ENCODE data around the gene ST7. TPM values are rescaled to one million over a fixed set of nuclear protein-coding genes. Genes with fewer than 3 reads are reported as not detected.

The ST7 gene
- total and polyA plus RNA-seq, 7 experiments from 2014 or later: 2.1 to 6.4 (median 4.1) TPM

DNA sequence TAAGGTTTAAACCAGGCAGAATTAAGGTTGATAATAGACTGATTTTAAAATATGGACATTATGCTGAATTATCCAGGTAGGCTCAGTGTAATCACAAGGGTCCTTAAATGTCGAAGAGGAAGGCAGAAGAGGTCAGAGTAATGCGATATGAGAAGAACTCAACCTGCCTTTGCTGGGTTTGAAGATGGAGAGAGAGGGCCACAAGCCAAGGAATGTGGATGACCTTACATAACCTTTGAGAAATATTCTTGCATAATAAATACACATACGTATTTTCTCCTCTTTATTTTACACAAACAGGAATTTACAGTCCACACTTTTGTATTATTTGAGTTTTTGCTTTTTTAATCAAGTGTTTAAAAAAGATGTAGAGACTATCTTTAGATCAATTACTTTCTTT lies 88.5 kb downstream of the ST7 start:
- ChIA-PET CTCF (no interaction called here), POLR2A (no interaction called here)
- no peak overlapping the region for H3K4me3 Mint-ChIP-seq
- Histone ChIP-seq H3K9me3 (ENCODE audit: control insufficient read depth in 2 of 3, low read length in 3 of 3) (no peaks in the 10 kb centered on the region), H3K27me3 (ENCODE audit: control insufficient read depth in 2 of 2, insufficient read depth in 2 of 2, low read length in 2 of 2) (no peaks in the 10 kb centered on the region), H3K4me1 (ENCODE audit: control insufficient read depth in 2 of 2, insufficient read depth in 2 of 2, low read length in 2 of 2) (no peaks in the 10 kb centered on the region), H3K4me3 (ENCODE audit: low read length) (no peak overlapping the region), H3K36me3 (ENCODE audit: control insufficient read depth in 2 of 3, insufficient read depth in 3 of 3, low read length in 3 of 3) (peaks cover 0 to 5% (median 0%) of the 10 kb centered on the region in 3 experiments), H3K27ac (ENCODE audit: low read depth, low read length) (no peak overlapping the region)
- no peak overlapping the region for H3K27ac Mint-ChIP-seq
- DNase-seq (no peak), ATAC-seq (no peak)
- H3K9me3 Mint-ChIP-seq: no peaks in the 10 kb centered on the region
- peaks cover 0 to 46% (median 0%) of the 10 kb centered on the region in 5 donors for H3K27me3 Mint-ChIP-seq
- peaks cover 0 to 5% (median 0%) of the 10 kb centered on the region in 7 donors for H3K4me1 Mint-ChIP-seq
- intact Hi-C loops (cut with micrococcal nuclease): no loop called here
- H3K36me3 Mint-ChIP-seq: no peaks in the 10 kb centered on the region

DNA sequence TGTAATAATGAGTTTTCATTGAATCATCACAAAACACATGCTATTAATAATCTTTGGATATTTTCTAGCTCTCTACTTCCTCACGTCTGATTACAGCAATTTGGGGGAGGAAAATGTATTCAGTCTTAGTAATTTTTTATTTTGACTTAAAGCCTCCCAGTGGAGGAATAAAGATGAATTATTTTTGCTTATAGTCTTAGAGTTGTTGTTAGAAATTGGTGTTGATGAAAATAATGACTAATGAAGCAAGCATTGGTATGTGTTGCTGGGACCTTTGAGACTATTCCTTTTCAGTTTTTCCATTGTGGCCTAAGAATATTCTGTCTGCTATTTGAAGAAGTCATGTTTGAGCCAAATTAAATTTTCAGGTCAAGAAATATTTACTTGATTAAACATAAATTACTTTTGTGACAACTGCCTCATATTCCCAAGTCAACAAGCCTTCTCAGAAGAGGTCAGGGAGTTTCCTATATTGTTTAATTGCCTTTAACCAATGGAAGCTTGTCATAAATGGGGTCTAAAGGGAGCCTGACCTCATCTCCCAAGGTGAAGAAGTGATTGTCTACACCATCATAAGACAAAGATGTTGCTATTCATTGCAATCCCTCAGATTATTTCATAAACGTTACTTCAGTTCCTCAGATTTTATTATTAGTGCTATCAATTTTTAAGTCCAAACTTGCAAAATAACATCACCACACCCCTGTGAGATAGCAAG lies 90.0 kb downstream of the ST7 start:
- intact Hi-C loops (cut with micrococcal nuclease): no loop called here
- no peak for DNase-seq
- Mint-ChIP-seq H3K27ac (no peak overlapping the region), H3K36me3 (no peaks in the 10 kb centered on the region), H3K4me3 (no peak overlapping the region), H3K4me1 (peaks cover 4 to 9% (median 6%) of the 10 kb centered on the region in 7 donors), H3K9me3 (no peaks in the 10 kb centered on the region), H3K27me3 (peaks cover 0 to 39% (median 0%) of the 10 kb centered on the region in 5 donors)
- ChIA-PET POLR2A (no interaction called here), CTCF (interaction anchor here (0.7 kb wide), 1 partner anchor 54 kb away, joined by 3 read pairs; no protein-coding TSS in a partner anchor)
- no peaks in the 10 kb centered on the region for H3K4me1 ChIP-seq (ENCODE audit: control insufficient read depth in 2 of 2, insufficient read depth in 2 of 2, low read length in 2 of 2)
- H3K27ac ChIP-seq (ENCODE audit: low read depth, low read length): no peak overlapping the region
- ATAC-seq: no peak
- no peaks in the 10 kb centered on the region for H3K9me3 ChIP-seq (ENCODE audit: control insufficient read depth in 2 of 3, low read length in 3 of 3)
- H3K4me3 ChIP-seq (ENCODE audit: low read length): no peak overlapping the region
- H3K36me3 ChIP-seq (ENCODE audit: control insufficient read depth in 2 of 3, insufficient read depth in 3 of 3, low read length in 3 of 3): peaks cover 0 to 5% (median 0%) of the 10 kb centered on the region in 3 experiments
- H3K27me3 ChIP-seq (ENCODE audit: control insufficient read depth in 2 of 2, insufficient read depth in 2 of 2, low read length in 2 of 2): no peaks in the 10 kb centered on the region

DNA sequence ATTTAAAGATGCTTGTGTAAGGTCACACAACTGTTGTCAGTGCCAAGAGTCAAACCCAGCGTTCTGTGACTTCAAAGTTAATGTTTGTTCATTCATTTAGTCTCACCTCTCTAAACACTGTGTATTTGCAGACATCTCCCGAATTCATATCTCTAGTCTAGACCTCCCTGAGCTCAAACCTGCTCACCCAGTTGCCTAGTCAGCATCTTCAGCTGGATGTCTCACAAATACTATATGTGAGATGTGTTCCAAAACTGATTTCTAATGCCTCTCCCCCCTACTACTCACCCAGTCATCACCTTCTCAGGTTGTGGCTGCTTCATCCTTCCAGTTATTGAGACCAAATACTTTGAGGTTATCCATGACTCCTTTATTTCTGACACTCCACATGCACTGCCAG lies 91.4 kb downstream of the ST7 start:
- no peaks in the 10 kb centered on the region for H3K36me3 Mint-ChIP-seq
- peaks cover 0 to 5% (median 0%) of the 10 kb centered on the region in 3 experiments for H3K36me3 ChIP-seq (ENCODE audit: control insufficient read depth in 2 of 3, insufficient read depth in 3 of 3, low read length in 3 of 3)
- ATAC-seq: no peak
- H3K4me3 ChIP-seq (ENCODE audit: low read length): no peak overlapping the region
- no peak overlapping the region for H3K4me3 Mint-ChIP-seq
- no peaks in the 10 kb centered on the region for H3K9me3 Mint-ChIP-seq
- H3K27me3 ChIP-seq (ENCODE audit: control insufficient read depth in 2 of 2, insufficient read depth in 2 of 2, low read length in 2 of 2): no peaks in the 10 kb centered on the region
- POLR2A ChIA-PET: no interaction called here
- no peak overlapping the region for H3K27ac Mint-ChIP-seq
- DNase-seq: no peak
- intact Hi-C loops (cut with micrococcal nuclease): loop anchor here in 1 of 2 donors (5.0 kb wide), 1 partner anchor 43 kb away; no protein-coding TSS in a partner anchor
- H3K9me3 ChIP-seq (ENCODE audit: control insufficient read depth in 2 of 3, low read length in 3 of 3): no peaks in the 10 kb centered on the region
- peaks cover 0 to 10% of the 10 kb centered on the region in 2 donors for H3K4me1 ChIP-seq (ENCODE audit: control insufficient read depth in 2 of 2, insufficient read depth in 2 of 2, low read length in 2 of 2)
- H3K27ac ChIP-seq (ENCODE audit: low read depth, low read length): no peak overlapping the region
- peaks cover 17 to 20% (median 18%) of the 10 kb centered on the region in 7 donors for H3K4me1 Mint-ChIP-seq
- CTCF ChIA-PET: no interaction called here
- H3K27me3 Mint-ChIP-seq: peaks cover 0 to 35% (median 0%) of the 10 kb centered on the region in 5 donors

DNA sequence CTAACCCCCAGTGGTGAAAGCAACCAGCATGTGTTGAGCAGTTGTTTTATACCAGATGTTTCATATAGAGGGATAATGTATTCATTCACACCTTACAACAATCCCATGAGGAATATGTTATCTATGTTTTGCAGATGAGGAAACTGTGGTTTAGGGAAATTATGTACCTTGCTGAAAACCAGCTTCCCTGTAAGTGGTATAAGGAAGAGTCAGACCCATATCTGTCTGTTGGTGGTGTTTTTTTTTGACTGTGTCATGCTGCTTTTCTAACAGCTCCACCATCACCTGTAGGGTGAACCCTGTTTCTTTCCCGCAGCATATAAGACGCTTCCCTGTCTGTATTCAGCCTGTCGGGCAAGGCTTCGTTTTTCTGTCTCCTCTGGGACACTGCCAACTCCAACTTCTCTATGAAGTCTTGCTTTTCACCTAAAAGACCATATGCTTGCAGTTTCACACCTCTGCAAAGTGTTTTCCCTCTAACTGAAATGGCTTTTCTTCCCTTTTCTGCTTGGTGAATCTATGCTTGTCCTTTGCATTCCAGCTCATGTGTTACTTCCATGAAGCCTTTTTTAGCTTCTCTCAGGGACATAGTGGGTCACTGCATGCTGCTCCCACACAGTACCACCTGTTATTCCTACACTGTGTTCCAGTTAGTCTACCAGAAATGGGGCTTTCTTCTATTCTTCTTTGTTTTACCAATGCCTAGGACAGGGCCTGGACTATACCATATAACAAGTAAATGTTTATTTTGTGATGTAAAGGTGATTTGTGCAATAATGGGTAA lies 92.8 kb downstream of the ST7 start:
- H3K4me1 Mint-ChIP-seq: peaks cover 14 to 23% (median 20%) of the 10 kb centered on the region in 7 donors
- Histone ChIP-seq H3K9me3 (ENCODE audit: control insufficient read depth in 2 of 3, low read length in 3 of 3) (no peaks in the 10 kb centered on the region), H3K4me1 (ENCODE audit: control insufficient read depth in 2 of 2, insufficient read depth in 2 of 2, low read length in 2 of 2) (peaks cover 0 to 12% of the 10 kb centered on the region in 2 donors), H3K4me3 (ENCODE audit: low read length) (no peak overlapping the region), H3K27ac (ENCODE audit: low read depth, low read length) (no peak overlapping the region), H3K27me3 (ENCODE audit: control insufficient read depth in 2 of 2, insufficient read depth in 2 of 2, low read length in 2 of 2) (no peaks in the 10 kb centered on the region), H3K36me3 (ENCODE audit: control insufficient read depth in 2 of 3, insufficient read depth in 3 of 3, low read length in 3 of 3) (peaks cover 0 to 5% (median 0%) of the 10 kb centered on the region in 3 experiments)
- no peak overlapping the region for H3K27ac Mint-ChIP-seq
- intact Hi-C loops (cut with micrococcal nuclease): loop anchor here in 1 of 2 donors (5.0 kb wide), 1 partner anchor 41 kb away; no protein-coding TSS in a partner anchor
- H3K27me3 Mint-ChIP-seq: peaks cover 0 to 31% (median 0%) of the 10 kb centered on the region in 5 donors
- no peak for DNase-seq
- no peak overlapping the region for H3K4me3 Mint-ChIP-seq
- H3K9me3 Mint-ChIP-seq: no peaks in the 10 kb centered on the region
- no peaks in the 10 kb centered on the region for H3K36me3 Mint-ChIP-seq
- no peak for ATAC-seq
- ChIA-PET POLR2A (no interaction called here), CTCF (no interaction called here)

DNA sequence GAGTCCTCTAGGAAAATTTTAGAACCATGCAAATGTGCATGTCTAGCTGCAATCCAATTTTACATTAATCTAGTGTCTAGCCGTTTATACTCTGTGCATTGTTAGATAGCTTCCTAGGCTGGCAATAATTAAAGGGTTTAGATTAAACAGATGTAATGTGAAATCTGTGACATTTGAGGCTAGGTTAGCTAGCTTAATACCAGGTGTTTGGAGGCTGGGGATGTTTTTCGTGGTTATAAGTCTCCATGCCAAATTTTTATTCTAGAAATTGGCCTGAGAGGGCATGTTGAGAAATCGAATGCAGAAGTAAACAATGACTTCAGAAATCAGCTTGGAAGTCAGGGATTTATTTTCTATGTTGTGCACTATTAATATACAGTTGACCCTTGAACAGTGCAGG lies 94.2 kb downstream of the ST7 start:
- Mint-ChIP-seq H3K4me3 (no peak overlapping the region), H3K9me3 (peaks cover 0 to 5% (median 0%) of the 10 kb centered on the region in 11 donors), H3K36me3 (peaks cover 0 to 3% (median 0%) of the 10 kb centered on the region in 5 donors), H3K4me1 (peaks cover 14 to 34% (median 26%) of the 10 kb centered on the region in 7 donors), H3K27me3 (peaks cover 0 to 33% (median 0%) of the 10 kb centered on the region in 5 donors), H3K27ac (no peak overlapping the region)
- intact Hi-C loops (cut with micrococcal nuclease): loop anchor here in 1 of 2 donors (5.0 kb wide), 1 partner anchor 40 kb away; no protein-coding TSS in a partner anchor
- ATAC-seq (no peak), DNase-seq (no peak)
- Histone ChIP-seq H3K4me3 (ENCODE audit: low read length) (no peak overlapping the region), H3K27ac (ENCODE audit: low read depth, low read length) (no peak overlapping the region), H3K27me3 (ENCODE audit: control insufficient read depth in 2 of 2, insufficient read depth in 2 of 2, low read length in 2 of 2) (no peaks in the 10 kb centered on the region), H3K9me3 (ENCODE audit: control insufficient read depth in 2 of 3, low read length in 3 of 3) (no peaks in the 10 kb centered on the region), H3K4me1 (ENCODE audit: control insufficient read depth in 2 of 2, insufficient read depth in 2 of 2, low read length in 2 of 2) (peaks cover 0 to 12% of the 10 kb centered on the region in 2 donors), H3K36me3 (ENCODE audit: control insufficient read depth in 2 of 3, insufficient read depth in 3 of 3, low read length in 3 of 3) (no peaks in the 10 kb centered on the region)
- ChIA-PET POLR2A (no interaction called here), CTCF (interaction anchor here (0.6 kb wide), 1 partner anchor 532 kb away, joined by 3 read pairs; no protein-coding TSS in a partner anchor)

DNA sequence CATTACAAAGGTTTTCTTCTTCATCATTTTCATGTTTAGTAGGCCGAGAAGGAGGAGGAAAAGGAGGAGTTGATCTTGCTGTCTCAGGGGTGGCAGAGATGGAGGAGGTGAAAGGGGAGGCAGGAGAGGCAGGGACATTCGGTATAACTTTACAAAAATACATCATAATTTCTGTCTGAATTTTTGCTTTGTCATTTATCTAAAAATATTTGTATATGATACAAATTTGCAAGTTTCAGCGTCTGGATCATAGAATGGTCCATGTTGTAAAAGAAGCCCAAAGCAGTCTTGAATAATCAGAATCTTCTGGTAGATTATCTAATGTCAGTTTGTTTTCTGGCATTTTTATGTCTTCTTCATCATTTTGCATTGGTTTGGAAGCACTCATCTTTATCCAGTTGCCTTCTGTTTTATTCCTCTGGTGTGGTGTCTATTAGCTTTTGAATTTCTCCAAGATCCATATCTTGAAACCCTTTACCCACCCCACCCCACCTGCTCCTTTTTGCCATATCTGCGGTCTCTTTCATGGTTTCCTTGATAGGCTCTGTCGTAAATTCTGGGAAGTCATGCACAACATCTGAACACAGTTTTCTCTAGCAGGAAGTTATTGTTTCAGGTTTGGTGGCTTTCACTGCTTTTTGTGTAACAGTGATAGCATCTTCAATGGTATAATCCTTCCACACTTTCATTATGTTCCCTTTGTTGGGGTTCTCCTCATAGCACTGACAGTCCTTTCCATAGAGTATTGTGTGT lies 95.0 kb downstream of the ST7 start:
- peak in 6 of 9 donors; percentile 9 to 37 (median 18) for DNase-seq
- Histone ChIP-seq H3K27me3 (ENCODE audit: control insufficient read depth in 2 of 2, insufficient read depth in 2 of 2, low read length in 2 of 2) (no peaks in the 10 kb centered on the region), H3K9me3 (ENCODE audit: control insufficient read depth in 2 of 3, low read length in 3 of 3) (no peaks in the 10 kb centered on the region), H3K4me3 (ENCODE audit: low read length) (no peak overlapping the region), H3K27ac (ENCODE audit: low read depth, low read length) (no peak overlapping the region), H3K36me3 (ENCODE audit: control insufficient read depth in 2 of 3, insufficient read depth in 3 of 3, low read length in 3 of 3) (no peaks in the 10 kb centered on the region), H3K4me1 (ENCODE audit: control insufficient read depth in 2 of 2, insufficient read depth in 2 of 2, low read length in 2 of 2) (peaks cover 0 to 12% of the 10 kb centered on the region in 2 donors)
- CTCF ChIA-PET: interaction anchor here (1.0 kb wide), 1 partner anchor 118 kb away, joined by 3 read pairs; no protein-coding TSS in a partner anchor
- Mint-ChIP-seq H3K27me3 (peaks cover 0 to 34% (median 0%) of the 10 kb centered on the region in 5 donors), H3K27ac (peak overlapping the region in 8 of 9 donors; percentile 0 to 79 (median 43)), H3K36me3 (peaks cover 0 to 4% (median 0%) of the 10 kb centered on the region in 5 donors), H3K9me3 (peaks cover 0 to 5% (median 0%) of the 10 kb centered on the region in 11 donors), H3K4me1 (peaks cover 14 to 34% (median 26%) of the 10 kb centered on the region in 7 donors), H3K4me3 (peak overlapping the region; percentile 54 to 86 (median 70))
- POLR2A ChIA-PET: no interaction called here
- intact Hi-C loops (cut with micrococcal nuclease): loop anchor here in 1 of 2 donors (2.0 to 5.0 kb wide), 2 partner anchors 33 to 39 kb away; no protein-coding TSS in a partner anchor
- peak; percentile 51 for ATAC-seq

Data from naive thymus-derived CD4-positive, alpha-beta T cell (primary cell).